Lung (tissue), 12 donors: ENCODE measurements around the gene PPM1L. TPM values are rescaled to one million over a fixed set of nuclear protein-coding genes. Genes with fewer than 3 reads are reported as not detected.
A peak's percentile ranks its signal among the peaks of the same experiment; 100 is the strongest.

Experiments used
- ATAC-seq: fragments of 200-7000 bp; cut with Tn5 transposase; one replicate; pipeline ENCODE4 v1.9.1; 2020; ENCODE audit warnings: moderate number of reproducible peaks; ENCODE audit not compliant: insufficient read depth, low FRiP score
- DNase-seq, 3 donors: peaks; one replicate each; pipeline ENCODE4 v3.0.0-alpha.2; 2013 to 2017
- H3K27ac ChIP-seq, 2 donors: one replicate each; pipeline ENCODE4 v1.5.1; 2013; ENCODE audit warnings: mild to moderate bottlenecking in 2 of 2, moderate library complexity in 2 of 2, control low read depth in 1 of 2, inconsistent platforms in 1 of 2, low read depth in 1 of 2, low read length in 1 of 2
- H3K27me3 ChIP-seq, 3 donors: one replicate each; pipeline ENCODE4 v1.5.1; 2013; ENCODE audit warnings: low read length in 2 of 3; ENCODE audit not compliant: control insufficient read depth in 3 of 3, insufficient read depth in 3 of 3
- H3K36me3 ChIP-seq, 4 donors: one replicate each; pipeline ENCODE4 v1.5.1; 2013; ENCODE audit warnings: low read length in 4 of 4, mild to moderate bottlenecking in 1 of 4, moderate library complexity in 1 of 4; ENCODE audit not compliant: control insufficient read depth in 4 of 4, insufficient read depth in 4 of 4
- H3K4me1 ChIP-seq, 5 donors: one replicate each; pipeline ENCODE4 v1.5.1; 2013; ENCODE audit warnings: low read length in 5 of 5, mild to moderate bottlenecking in 2 of 5, moderate library complexity in 1 of 5; ENCODE audit not compliant: control insufficient read depth in 5 of 5, insufficient read depth in 5 of 5
- H3K4me3 ChIP-seq: one replicate; pipeline ENCODE4 v1.5.1; 2013; ENCODE audit warnings: mild to moderate bottlenecking, control low read depth, moderate library complexity
- H3K9ac ChIP-seq, 2 donors: one replicate each; pipeline ENCODE4 v1.5.1; 2013; ENCODE audit warnings: low read length in 2 of 2, control low read depth in 1 of 2; ENCODE audit not compliant: insufficient read depth in 1 of 2
- H3K9me3 ChIP-seq, 4 donors: one replicate each; pipeline ENCODE4 v1.5.1; 2013; ENCODE audit warnings: low read length in 3 of 4, mild to moderate bottlenecking in 1 of 4, moderate library complexity in 1 of 4; ENCODE audit not compliant: control insufficient read depth in 4 of 4, insufficient read depth in 3 of 4
- CTCF ChIP-seq: IDR thresholded peaks from 2 replicates; pipeline ENCODE4 v1.5.1; 2012; ENCODE audit warnings: mild to moderate bottlenecking; ENCODE audit errors: control extremely low read depth, extremely low read depth
- WGBS, 2 donors: extraction: QIAGEN DNeasy Blood & Tissue Kit; methylation state at CpG; one replicate each; pipeline ENCODE4 v1.1.7; 2013; 5-methylcytosine and 5-hydroxymethylcytosine counted together
- polyA plus RNA-seq, 2 donors: library from polyadenylated mRNA; stranded (reverse); fragments of 200-250 nt; gene quantifications; one replicate each; pipeline ENCODE4 v1.2.1, GENCODE V29; 2013
- total RNA-seq, 2 donors: library from RNA; depleted of rRNA in 1 of 2; stranded (reverse); fragments of >200 nt in 1 of 2; gene quantifications; one replicate each; pipeline ENCODE4 v1.2.1, GENCODE V29; 2014 to 2021
- donor health status: control.
- donor health status: control.
- donor health status: Bipolar disorder and iron deficiency.
- donor health status: healthy.
- donor health status: DM: yes; HTN: yes; CAD: no.

The PPM1L gene
- total and polyA plus RNA-seq, 4 donors, result 1.5 to 17.7 (median 6.7) TPM

- ATAC-seq (no peak), DNase-seq (no peak)
- WGBS, 2 donors, result 54 to 70% methylated on average over 1 of the region's 1 CpG
- Histone ChIP-seq H3K4me1 (no peaks in the 10 kb centered on the region), H3K9ac (no peak overlapping the region), H3K27me3 (no peaks in the 10 kb centered on the region), H3K9me3 (no peaks in the 10 kb centered on the region), H3K36me3 (no peaks in the 10 kb centered on the region), H3K27ac (no peak overlapping the region), H3K4me3 (no peak overlapping the region)
- no peak for TF ChIP-seq CTCF
Measured at GRCh38 chr3:160735826-160736225, 20.2 kb upstream of the PPM1L start.

DNA sequence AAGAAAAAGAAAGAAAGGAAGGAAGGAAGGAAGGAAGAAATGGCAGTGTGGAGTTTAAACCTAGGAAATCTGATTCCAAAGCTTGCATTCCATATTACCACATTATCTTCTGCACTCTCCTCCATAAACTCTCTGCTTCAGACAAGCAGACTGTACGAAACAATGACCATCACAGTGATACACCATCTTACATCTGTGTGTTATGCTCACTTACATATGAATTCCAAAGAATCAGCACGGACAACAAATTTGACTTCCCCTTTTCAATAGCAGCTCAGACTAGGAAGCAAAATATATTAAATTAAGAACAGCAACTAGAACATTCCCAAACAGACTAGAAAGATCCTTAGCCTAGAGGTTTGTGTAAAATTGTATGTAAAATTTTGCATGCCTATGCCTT, 18.0 kb upstream of the PPM1L start:
- Histone ChIP-seq H3K4me1 (no peaks in the 10 kb centered on the region), H3K9me3 (no peaks in the 10 kb centered on the region), H3K36me3 (no peaks in the 10 kb centered on the region), H3K27me3 (no peaks in the 10 kb centered on the region), H3K4me3 (no peak overlapping the region), H3K9ac (no peak overlapping the region), H3K27ac (no peak overlapping the region)
- 51 to 60% methylated on average over 2 of the region's 2 CpGs for WGBS, 2 donors
- no peak for DNase-seq
- no peak for TF ChIP-seq CTCF
- no peak for ATAC-seq

GRCh38 chr3:160739079-160739478, 17.0 kb upstream of the PPM1L start:
- H3K27me3 ChIP-seq, result no peaks in the 10 kb centered on the region
- no peaks in the 10 kb centered on the region for H3K9me3 ChIP-seq
- H3K9ac ChIP-seq, result no peak overlapping the region
- H3K36me3 ChIP-seq, result no peaks in the 10 kb centered on the region
- H3K27ac ChIP-seq, result peak overlapping the region in 1 of 2 donors; percentile 48
- no peak for TF ChIP-seq CTCF
- WGBS, 2 donors, result 57 to 67% methylated on average over 1 of the region's 1 CpG
- ATAC-seq (no peak), DNase-seq (no peak)
- no peaks in the 10 kb centered on the region for H3K4me1 ChIP-seq
- no peak overlapping the region for H3K4me3 ChIP-seq

DNA sequence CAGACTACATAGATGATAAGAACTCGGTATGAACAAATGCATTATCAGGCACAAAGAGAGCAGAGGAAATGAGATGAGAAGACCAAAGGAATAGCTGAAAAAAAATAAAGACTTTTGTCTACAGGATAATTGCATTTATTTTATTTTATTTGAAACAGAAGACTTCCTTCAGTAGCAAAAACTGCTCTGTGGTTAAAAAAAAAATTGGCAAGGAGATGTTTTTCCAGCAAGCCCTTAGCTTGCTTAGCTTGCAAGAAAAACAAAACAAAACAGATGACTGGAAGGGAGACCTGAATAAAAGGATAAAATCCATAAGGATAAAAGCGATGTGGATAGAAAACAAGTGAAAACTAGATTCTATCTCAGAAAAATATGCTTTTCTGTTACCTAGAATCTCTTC, 9.1 kb upstream of the PPM1L start:
- no peak for ATAC-seq
- Histone ChIP-seq H3K9ac (no peak overlapping the region), H3K36me3 (no peaks in the 10 kb centered on the region), H3K27me3 (no peaks in the 10 kb centered on the region), H3K4me1 (peaks cover 0 to 9% (median 0%) of the 10 kb centered on the region in 5 donors), H3K27ac (no peak overlapping the region), H3K9me3 (no peaks in the 10 kb centered on the region), H3K4me3 (no peak overlapping the region)
- no peak for DNase-seq
- TF ChIP-seq CTCF, result no peak
- WGBS, 2 donors, result 52 to 61% methylated on average over 2 of the region's 2 CpGs
